HG03095 (cell line): Measurements from ENCODE around the gene GJB5.

Experiments
- ATAC-seq: cut with Tn5 transposase; IDR thresholded peaks from one replicate; pipeline ENCODE4 v1.9.1; 2021; ENCODE audit warnings: moderate library complexity; ENCODE audit not compliant: unreplicated experiment

Gene GJB5

GRCh38 chr1:34792868-34793727, 38.3 kb downstream of the GJB5 start, which contains the start of gene GJA4:
TSS of gene GJA4 (plus strand) at chr1:34792999. CDS start at chr1:34794214, 1,215 bp downstream.
- ATAC-seq, result no peak

GRCh38 chr1:34794001-34794789, 39.3 kb downstream of the GJB5 start:
- ATAC-seq, result no peak

GRCh38 chr1:34794790-34795180, 39.9 kb downstream of the GJB5 start:
- no peak for ATAC-seq

GRCh38 chr1:34795916-34796315, 41.1 kb downstream of the GJB5 start:
- no peak for ATAC-seq

DNA sequence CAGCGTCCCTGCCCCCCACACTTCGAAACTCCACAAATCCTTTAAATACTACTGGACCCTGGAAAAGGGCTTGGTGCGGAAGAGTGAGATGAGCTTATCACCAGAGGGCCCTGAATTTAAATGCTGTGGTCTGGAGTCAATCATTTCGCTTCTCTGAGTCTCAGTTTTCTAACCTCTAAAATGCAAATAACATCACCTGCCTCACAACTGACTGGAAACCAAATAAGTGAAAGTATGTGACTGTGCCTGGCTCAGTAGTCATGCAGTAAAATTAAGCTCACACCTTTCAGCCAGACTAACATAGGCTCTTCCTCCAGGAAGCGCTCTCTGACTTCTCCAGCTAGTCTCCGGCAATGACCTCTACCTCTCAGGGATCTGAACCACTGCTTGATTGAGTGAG, 42.1 kb downstream of the GJB5 start:
- no peak for ATAC-seq

GRCh38 chr1:34800214-34800613, 45.4 kb downstream of the GJB5 start:
- no peak for ATAC-seq

- ATAC-seq, result no peak
These were observed 48.9 kb downstream of the GJB5 start for GRCh38 chr1:34803770-34804169.

DNA sequence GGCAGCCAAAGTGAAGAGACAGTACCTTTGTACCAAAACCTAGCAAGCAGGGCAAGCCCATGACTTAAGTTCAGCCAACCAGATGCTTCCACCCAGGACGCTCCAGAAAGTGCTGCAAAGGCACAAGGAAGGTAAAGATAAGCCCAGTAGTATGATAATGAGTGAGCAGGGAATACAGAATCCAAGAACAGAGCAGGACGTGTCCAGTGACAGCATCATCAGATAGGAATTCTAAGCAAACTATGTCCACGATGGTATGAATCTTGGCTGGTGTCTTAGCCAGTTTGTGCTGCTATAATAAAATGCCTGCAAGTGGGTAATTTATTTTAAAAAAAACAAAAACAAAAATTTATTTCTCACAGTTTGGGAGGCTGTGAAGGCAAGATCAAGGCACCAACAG, 51.5 kb downstream of the GJB5 start:
- no peak for ATAC-seq
